B cell (primary cell): ENCODE measurements around the gene KATNAL1. TPM values are rescaled to one million over a fixed set of nuclear protein-coding genes. Genes with fewer than 3 reads are reported as not detected.
A peak's percentile ranks its signal among the peaks of the same experiment; 100 is the strongest.

Experiments used
- ATAC-seq: fragments of 200-7000 bp; cut with Tn5 transposase; one replicate; pipeline ENCODE4 v1.10.0; 2021; ENCODE audit warnings: low read depth, mild to moderate bottlenecking, moderate number of reproducible peaks, moderate library complexity
- CTCF ChIA-PET: fragments of 350-600 bp; sonication (Branson Sonifier 250); formaldehyde crosslinking; loops from one replicate; lab custom pipeline; 2021; ENCODE audit warnings: antibody characterized with exemption, inconsistent platforms; lab: Charles Lee
- POLR2A ChIA-PET: fragments of 350-600 bp; sonication (Branson Sonifier 250); formaldehyde crosslinking; loops from one replicate; lab custom pipeline; 2021; ENCODE audit warnings: antibody characterized with exemption; lab: Charles Lee
- DNase-seq: peaks from one replicate; pipeline ENCODE4 v3.0.0; 2013
- H2AFZ ChIP-seq: 2 replicates; pipeline ENCODE4 v1.6.1; 2012; ENCODE audit warnings: mild to moderate bottlenecking, low read depth, low read length; ENCODE audit not compliant: insufficient read depth, poor library complexity, severe bottlenecking
- H3K27ac ChIP-seq, 2 donors: 1 replicate in 1 of 2; 2 replicates in 1 of 2; pipeline ENCODE4 v1.5.1; 2012 to 2013; ENCODE audit warnings: low read length in 2 of 2, mild to moderate bottlenecking in 2 of 2, moderate library complexity in 1 of 2
- H3K27me3 ChIP-seq, 4 experiments: fragments of 200-600 bp in 1 of 4; sonication (generic) in 1 of 4; replicated peaks in 1 of 4; 1 replicate in 2 of 4; 2 replicates in 2 of 4; pipeline versions ENCODE4 v1.6.1 to v1.7.0; 2013 to 2016; ENCODE audit warnings: low read length in 3 of 4, mild to moderate bottlenecking in 2 of 4, mixed read lengths in 1 of 4, moderate library complexity in 1 of 4; ENCODE audit not compliant: insufficient read depth in 4 of 4, control insufficient read depth in 3 of 4; ENCODE audit errors: control extremely low read depth in 1 of 4
- H3K36me3 ChIP-seq, 2 experiments: replicated peaks in 1 of 2; 1 replicate in 1 of 2; 2 replicates in 1 of 2; pipeline versions ENCODE4 v1.6.1 to v1.7.1; 2013; ENCODE audit warnings: low read length in 1 of 2; ENCODE audit not compliant: insufficient read depth in 2 of 2, control insufficient read depth in 1 of 2; ENCODE audit errors: control extremely low read depth in 1 of 2, extremely low read depth in 1 of 2
- H3K4me1 ChIP-seq, 2 donors: fragments of 200-600 bp in 1 of 2; sonication (generic) in 1 of 2; 1 replicate in 1 of 2; 2 replicates in 1 of 2; pipeline versions ENCODE4 v1.5.1 to v1.6.1; 2013 to 2017; ENCODE audit warnings: low read length in 2 of 2; ENCODE audit not compliant: control insufficient read depth in 2 of 2, insufficient read depth in 2 of 2
- H3K4me2 ChIP-seq: replicated peaks from 2 replicates; pipeline ENCODE3; 2012; ENCODE audit warnings: mild to moderate bottlenecking, low read depth, low read length; ENCODE audit not compliant: poor library complexity, severe bottlenecking
- H3K4me3 ChIP-seq, 5 experiments: fragments of 200-600 bp in 1 of 5; sonication (generic) in 1 of 5; 1 replicate in 3 of 5; 2 replicates in 2 of 5; pipeline versions ENCODE4 v1.5.1 to v1.7.0; 2011 to 2016; ENCODE audit warnings: low read length in 4 of 5, mild to moderate bottlenecking in 4 of 5, low read depth in 2 of 5, control low read depth in 1 of 5, moderate library complexity in 1 of 5; ENCODE audit not compliant: insufficient read depth in 1 of 5; ENCODE audit errors: control extremely low read depth in 1 of 5, extremely low read depth in 1 of 5
- H3K79me2 ChIP-seq: fragments of 200-600 bp; sonication (generic); one replicate; pipeline ENCODE4 v1.6.0; 2016; ENCODE audit warnings: low read length; ENCODE audit not compliant: control insufficient read depth, insufficient read depth
- H3K9ac ChIP-seq: fragments of 200-600 bp; sonication (generic); 2 replicates; pipeline ENCODE4 v1.6.1; 2017; ENCODE audit warnings: mild to moderate bottlenecking, low read length, moderate library complexity
- H3K9me3 ChIP-seq, 3 donors: one replicate each; pipeline versions ENCODE4 v1.6.1 to v1.7.1; 2013; ENCODE audit warnings: low read length in 2 of 3; ENCODE audit not compliant: control insufficient read depth in 2 of 3, insufficient read depth in 1 of 3; ENCODE audit errors: control extremely low read depth in 1 of 3
- H4K20me1 ChIP-seq: 2 replicates; pipeline ENCODE4 v1.6.0; 2012; ENCODE audit warnings: mild to moderate bottlenecking, low read length; ENCODE audit not compliant: insufficient read depth, control insufficient read depth, poor library complexity, severe bottlenecking
- H3K27ac Mint-ChIP-seq: one replicate; pipeline ENCODE4 v1.8.0; 2021; ENCODE audit warnings: mixed read lengths
- H3K27me3 Mint-ChIP-seq: one replicate; pipeline ENCODE4 v1.8.0; 2021; ENCODE audit warnings: mixed read lengths
- H3K4me1 Mint-ChIP-seq: one replicate; pipeline ENCODE4 v1.8.0; 2021; ENCODE audit warnings: mixed read lengths
- H3K4me3 Mint-ChIP-seq: one replicate; pipeline ENCODE4 v1.8.0; 2021; ENCODE audit warnings: mixed read lengths
- H3K9me3 Mint-ChIP-seq: one replicate; pipeline ENCODE4 v1.8.0; 2022; ENCODE audit warnings: mixed read lengths; ENCODE audit not compliant: insufficient read depth
- EZH2 ChIP-seq: IDR thresholded peaks from 2 replicates; pipeline ENCODE4 v1.6.1; 2012; ENCODE audit warnings: borderline replicate concordance, low read depth, mild to moderate bottlenecking, moderate library complexity, low read length; ENCODE audit not compliant: insufficient read depth, poor library complexity, severe bottlenecking
- WGBS: methylation state at CpG from one replicate; pipeline ENCODE4 v1.1.5; 2013; ENCODE audit warnings: missing lambda C conversion rate; ENCODE audit not compliant: insufficient coverage; 5-methylcytosine and 5-hydroxymethylcytosine counted together
- intact Hi-C: fragments of 100-400 bp; cut with micrococcal nuclease; formaldehyde crosslinking; loops from one replicate; pipeline ENCODE4 v1.10.0; 2022
- polyA plus RNA-seq: library from polyadenylated mRNA; depleted of rRNA; stranded (reverse); fragments of >200 nt; gene quantifications from 2 replicates; pipeline ENCODE4 v1.2.3, GENCODE V29; 2012
- total RNA-seq, 2 donors: library from RNA; stranded (reverse); fragments of 120-200 nt in 1 of 2; gene quantifications; 1 replicate in 1 of 2; 2 replicates in 1 of 2; pipeline versions ENCODE4 v1.2.3 to v1.2.4, GENCODE V29; 2013 to 2022
- TF ChIP-seq, protein P1 (sequence below): fragments of 200-600 bp; IDR thresholded peaks from one replicate; pipeline ENCODE4 v1.8.0; 2022; ENCODE audit warnings: antibody characterized with exemption, mild to moderate bottlenecking

KATNAL1 gene
- total and polyA plus RNA-seq, 2 donors (not counting 1 experiment from before 2014, with no cell fraction given): 2.7 to 21.9 TPM

- H3K4me1 Mint-ChIP-seq: peaks cover 45% of the 10 kb centered on the region
- TF ChIP-seq, protein P1, sequence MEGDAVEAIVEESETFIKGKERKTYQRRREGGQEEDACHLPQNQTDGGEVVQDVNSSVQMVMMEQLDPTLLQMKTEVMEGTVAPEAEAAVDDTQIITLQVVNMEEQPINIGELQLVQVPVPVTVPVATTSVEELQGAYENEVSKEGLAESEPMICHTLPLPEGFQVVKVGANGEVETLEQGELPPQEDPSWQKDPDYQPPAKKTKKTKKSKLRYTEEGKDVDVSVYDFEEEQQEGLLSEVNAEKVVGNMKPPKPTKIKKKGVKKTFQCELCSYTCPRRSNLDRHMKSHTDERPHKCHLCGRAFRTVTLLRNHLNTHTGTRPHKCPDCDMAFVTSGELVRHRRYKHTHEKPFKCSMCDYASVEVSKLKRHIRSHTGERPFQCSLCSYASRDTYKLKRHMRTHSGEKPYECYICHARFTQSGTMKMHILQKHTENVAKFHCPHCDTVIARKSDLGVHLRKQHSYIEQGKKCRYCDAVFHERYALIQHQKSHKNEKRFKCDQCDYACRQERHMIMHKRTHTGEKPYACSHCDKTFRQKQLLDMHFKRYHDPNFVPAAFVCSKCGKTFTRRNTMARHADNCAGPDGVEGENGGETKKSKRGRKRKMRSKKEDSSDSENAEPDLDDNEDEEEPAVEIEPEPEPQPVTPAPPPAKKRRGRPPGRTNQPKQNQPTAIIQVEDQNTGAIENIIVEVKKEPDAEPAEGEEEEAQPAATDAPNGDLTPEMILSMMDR: no peak
- no peak for TF ChIP-seq EZH2
- Histone ChIP-seq H3K36me3 (no peaks in the 10 kb centered on the region), H3K27me3 (no peaks in the 10 kb centered on the region), H2AFZ (no peak overlapping the region), H3K27ac (no peak overlapping the region), H4K20me1 (no peaks in the 10 kb centered on the region), H3K4me2 (no peak overlapping the region), H3K9ac (no peak overlapping the region), H3K79me2 (peaks cover 26% of the 10 kb centered on the region), H3K9me3 (no peaks in the 10 kb centered on the region), H3K4me3 (no peak overlapping the region), H3K4me1 (peaks cover 39 to 58% of the 10 kb centered on the region in 2 donors)
- ATAC-seq (no peak), DNase-seq (no peak)
- peak overlapping the region; percentile 11 for H3K27ac Mint-ChIP-seq
- H3K4me3 Mint-ChIP-seq: peak overlapping the region; percentile 21
- no peaks in the 10 kb centered on the region for H3K27me3 Mint-ChIP-seq
- H3K9me3 Mint-ChIP-seq: no peaks in the 10 kb centered on the region
- intact Hi-C loops: loop anchor here (5.0 kb wide), 2 partner anchors 134 to 176 kb away; no protein-coding TSS in a partner anchor
- ChIA-PET CTCF (interaction anchor here (0.9 to 1.5 kb wide), 3 partner anchors 9 to 154 kb away, joined by 3 read pairs; no protein-coding TSS in a partner anchor), POLR2A (interaction anchor here (1.1 to 1.9 kb wide), 2 partner anchors 87 to 97 kb away, joined by 3 to 5 read pairs; no protein-coding TSS in a partner anchor)
- 37% methylated on average over 2 of the region's 4 CpGs for WGBS
Observed at GRCh38 chr13:30308548-30308947, 1.2 kb upstream of the KATNAL1 start.

- CTCF ChIA-PET: interaction anchor here (1.1 to 1.8 kb wide), 5 partner anchors 10 to 310 kb away, joined by 3 to 6 read pairs (median 5); partner anchors contain the start of gene USPL1
- Mint-ChIP-seq H3K9me3 (no peaks in the 10 kb centered on the region), H3K4me3 (peak overlapping the region; percentile 85), H3K4me1 (peaks cover 49% of the 10 kb centered on the region), H3K27ac (peak overlapping the region; percentile 86), H3K27me3 (no peaks in the 10 kb centered on the region)
- Histone ChIP-seq H3K9ac (peak overlapping the region; percentile 97), H3K4me2 (peak overlapping the region; percentile 92), H3K27me3 (no peaks in the 10 kb centered on the region), H2AFZ (peak overlapping the region; percentile 99), H3K79me2 (peaks cover 25% of the 10 kb centered on the region), H3K27ac (peak overlapping the region in 1 of 2 donors; percentile 87), H3K36me3 (no peaks in the 10 kb centered on the region), H3K4me1 (peaks cover 39 to 56% of the 10 kb centered on the region in 2 donors), H3K4me3 (peak overlapping the region; percentile 65 to 97 (median 83)), H4K20me1 (no peaks in the 10 kb centered on the region), H3K9me3 (no peaks in the 10 kb centered on the region)
- no peak for DNase-seq
- POLR2A ChIA-PET: interaction anchor here (0.8 to 1.9 kb wide), 4 partner anchors 58 to 310 kb away, joined by 3 to 7 read pairs (median 4); partner anchors contain the start of gene USPL1
- TF ChIP-seq, protein P1: no peak
- TF ChIP-seq EZH2: no peak
- no peak for ATAC-seq
- WGBS: 34% methylated on average over 5 of the region's 8 CpGs
- intact Hi-C loops: loop anchor here (1.0 to 5.0 kb wide), 9 partner anchors 47 to 853 kb away; partner anchors contain the start of genes HMGB1, HSPH1, UBE2L5 and USPL1
Observed at GRCh38 chr13:30307971-30308290, 580 bp upstream of the KATNAL1 start.
